ENCODE measurements around the gene PGPEP1. TPM values are rescaled to one million over a fixed set of nuclear protein-coding genes. Genes with fewer than 3 reads are reported as not detected.
"Not testable (repeated sequence)": the region's sequence is repeated elsewhere in the genome, so short reads cannot be mapped to it uniquely, and the experiment has no call there.

PGPEP1 gene
- total RNA-seq, 1 donor from 2014 or later: 5.2 TPM

- H3K36me3 Mint-ChIP-seq (ENCODE audit: low read depth): no peaks in the 10 kb centered on the region
- H3K4me3 Mint-ChIP-seq: no peak overlapping the region
- no peak for TF ChIP-seq CTCF (conservative IDR thresholded peaks at IDR 0.05)
- peaks cover 7% of the 10 kb centered on the region for H3K4me1 Mint-ChIP-seq
- H3K27me3 Mint-ChIP-seq (ENCODE audit: low read depth): peaks cover 42% of the 10 kb centered on the region
- H3K9me3 Mint-ChIP-seq: no peaks in the 10 kb centered on the region
- H3K27ac Mint-ChIP-seq (ENCODE audit: unreplicated experiment): no peak overlapping the region
- DNase-seq (ENCODE audit: low read depth, low spot score): no peak
These were observed 11.1 kb downstream of the PGPEP1 start for GRCh38 chr19:18351544-18351943.

- Mint-ChIP-seq H3K27me3 (ENCODE audit: low read depth) (peaks cover 23% of the 10 kb centered on the region), H3K9me3 (no peaks in the 10 kb centered on the region), H3K27ac (ENCODE audit: unreplicated experiment) (no peak overlapping the region), H3K36me3 (ENCODE audit: low read depth) (peaks cover 4% of the 10 kb centered on the region), H3K4me3 (no peak overlapping the region), H3K4me1 (peaks cover under 1% of the 10 kb centered on the region)
- no peak for DNase-seq (ENCODE audit: low read depth, low spot score)
- TF ChIP-seq CTCF (conservative IDR thresholded peaks at IDR 0.05): no peak
These were observed 13.1 kb downstream of the PGPEP1 start for GRCh38 chr19:18353378-18354005.

- H3K36me3 Mint-ChIP-seq (ENCODE audit: low read depth): not testable (repeated sequence)
These were observed 14.3 kb downstream of the PGPEP1 start for GRCh38 chr19:18354743-18355142.

GRCh38 chr19:18357041-18357440 lies 16.6 kb downstream of the PGPEP1 start:
- Mint-ChIP-seq H3K9me3 (no peaks in the 10 kb centered on the region), H3K27me3 (ENCODE audit: low read depth) (peaks cover 2% of the 10 kb centered on the region), H3K36me3 (ENCODE audit: low read depth) (peaks cover 4% of the 10 kb centered on the region), H3K4me3 (no peak overlapping the region), H3K4me1 (no peaks in the 10 kb centered on the region), H3K27ac (ENCODE audit: unreplicated experiment) (no peak overlapping the region)
- TF ChIP-seq CTCF (conservative IDR thresholded peaks at IDR 0.05): no peak
- DNase-seq (ENCODE audit: low read depth, low spot score): no peak

More at GRCh38 chr19:18354743-18355142, 14.3 kb downstream of the PGPEP1 start:
- not testable (repeated sequence) for H3K4me1 Mint-ChIP-seq; H3K4me3 Mint-ChIP-seq; DNase-seq (ENCODE audit: low read depth, low spot score); H3K9me3 Mint-ChIP-seq; H3K27ac Mint-ChIP-seq (ENCODE audit: unreplicated experiment)
- peaks cover 10% of the 10 kb centered on the region for H3K27me3 Mint-ChIP-seq (ENCODE audit: low read depth)

- TF ChIP-seq CTCF (conservative IDR thresholded peaks at IDR 0.05): no peak
- no peak overlapping the region for H3K4me3 Mint-ChIP-seq
- H3K27ac Mint-ChIP-seq (ENCODE audit: unreplicated experiment): no peak overlapping the region
- H3K27me3 Mint-ChIP-seq (ENCODE audit: low read depth): peaks cover 4% of the 10 kb centered on the region
- H3K4me1 Mint-ChIP-seq: peaks cover 14% of the 10 kb centered on the region
- no peaks in the 10 kb centered on the region for H3K9me3 Mint-ChIP-seq
- H3K36me3 Mint-ChIP-seq (ENCODE audit: low read depth): peaks cover 4% of the 10 kb centered on the region
- DNase-seq (ENCODE audit: low read depth, low spot score): no peak
These were observed 21.2 kb downstream of the PGPEP1 start for GRCh38 chr19:18361646-18362045.

- no peak overlapping the region for H3K27ac Mint-ChIP-seq (ENCODE audit: unreplicated experiment)
- no peak for TF ChIP-seq CTCF (conservative IDR thresholded peaks at IDR 0.05)
- H3K36me3 Mint-ChIP-seq (ENCODE audit: low read depth): no peaks in the 10 kb centered on the region
These were observed 22.6 kb downstream of the PGPEP1 start for GRCh38 chr19:18362934-18363542.

More at GRCh38 chr19:18362934-18363542, 22.6 kb downstream of the PGPEP1 start:
- Mint-ChIP-seq H3K27me3 (ENCODE audit: low read depth) (peaks cover 4% of the 10 kb centered on the region), H3K4me1 (peaks cover 14% of the 10 kb centered on the region), H3K9me3 (no peaks in the 10 kb centered on the region), H3K4me3 (no peak overlapping the region)
- DNase-seq (ENCODE audit: low read depth, low spot score): no peak
